HCT116 (cell line): Measurements from ENCODE around the gene MAP3K12. TPM values are rescaled to one million over a fixed set of nuclear protein-coding genes. Genes with fewer than 3 reads are reported as not detected.

ENCODE experiments used
- ATAC-seq: fragments of 200-7000 bp; cut with Tn5 transposase; 2 replicates; pipeline ENCODE4 v1.9.1; 2020; ENCODE audit warnings: mild to moderate bottlenecking, moderate library complexity
- BruUV-seq: library from RNA; stranded (reverse); fragments of 400-500 nt; replicated peaks from 2 replicates; lab custom pipeline; 2021; lab: Mats Ljungman, UMichigan
- CTCF ChIA-PET: fragments of 300-600 bp; sonication (Branson Sonifier 250); formaldehyde crosslinking; loops from one replicate; lab custom pipeline; 2021; ENCODE audit warnings: antibody characterized with exemption; lab: Charles Lee
- POLR2A ChIA-PET: fragments of 300-600, 350-600 bp; sonication (Branson Sonifier 250); formaldehyde crosslinking; loops from one replicate; lab custom pipeline; 2021; ENCODE audit warnings: antibody characterized with exemption; lab: Charles Lee
- RAD21 ChIA-PET, 2 experiments: fragments of 300-600 bp; sonication (Branson Sonifier 250); formaldehyde crosslinking; loops; one replicate each; lab custom pipeline; 2023; ENCODE audit warnings: low total read pairs in 2 of 2; ENCODE audit not compliant: uncharacterized antibody in 2 of 2, unreplicated experiment in 2 of 2, low non-redundant PET in 1 of 2; lab: Charles Lee
- DNase-seq: peaks from one replicate; pipeline ENCODE4 v3.0.0-alpha.2; 2010; ENCODE audit warnings: low read depth, low spot score
- H2AFZ ChIP-seq: fragments of 200-600 bp; shearing (Covaris generic), sonication (generic); 2 replicates; pipeline ENCODE4 v1.6.1; 2017; ENCODE audit warnings: low read depth, mixed run types, mixed read lengths, antibody characterized with exemption, low read length; ENCODE audit not compliant: poor library complexity, severe bottlenecking
- H3K27ac ChIP-seq: 2 replicates; pipeline ENCODE4 v1.5.1; 2012; ENCODE audit warnings: low read depth, low read length
- H3K27me3 ChIP-seq: fragments of 200-600 bp; sonication (generic); 2 replicates; pipeline ENCODE4 v1.6.1; 2016; ENCODE audit warnings: mixed run types, low read length, mixed read lengths; ENCODE audit not compliant: insufficient read depth
- H3K36me3 ChIP-seq, 2 experiments: fragments of 200-500 bp in 1 of 2; fragments of 200-600 bp in 1 of 2; sonication (Bioruptor generic) in 1 of 2; sonication (generic) in 1 of 2; 2 replicates each; pipeline versions ENCODE4 v1.5.1 to v1.6.1; 2014 to 2016; ENCODE audit warnings: low read length in 2 of 2, inconsistent platforms in 1 of 2, mixed read lengths in 1 of 2, mixed run types in 1 of 2; ENCODE audit not compliant: insufficient read depth in 2 of 2, control insufficient read depth in 1 of 2
- H3K4me1 ChIP-seq, 2 experiments: fragments of 200-600 bp in 1 of 2; sonication (generic) in 1 of 2; 2 replicates each; pipeline versions ENCODE4 v1.5.1 to v1.6.1; 2012 to 2017; ENCODE audit warnings: low read length in 2 of 2, inconsistent platforms in 1 of 2, mild to moderate bottlenecking in 1 of 2, mixed read lengths in 1 of 2, mixed run types in 1 of 2, moderate library complexity in 1 of 2; ENCODE audit not compliant: insufficient read depth in 2 of 2, control insufficient read depth in 1 of 2
- H3K4me2 ChIP-seq: fragments of 200-600 bp; sonication (generic); 2 replicates; pipeline ENCODE4 v1.6.1; 2017; ENCODE audit warnings: mixed run types, low read length, mixed read lengths
- H3K4me3 ChIP-seq, 2 experiments: fragments of 200-600 bp in 1 of 2; sonication (generic) in 1 of 2; replicated peaks in 1 of 2; 2 replicates each; pipeline ENCODE4 v1.5.1; 2011 to 2016; ENCODE audit warnings: low read length in 2 of 2, control low read depth in 1 of 2, low read depth in 1 of 2, mild to moderate bottlenecking in 1 of 2, mixed read lengths in 1 of 2, mixed run types in 1 of 2
- H3K79me2 ChIP-seq: fragments of 200-600 bp; sonication (generic); 2 replicates; pipeline ENCODE4 v1.6.1; 2017; ENCODE audit warnings: mild to moderate bottlenecking, mixed run types, low read length, moderate library complexity, mixed read lengths; ENCODE audit not compliant: insufficient read depth
- H3K9ac ChIP-seq: fragments of 200-600 bp; sonication (generic); 2 replicates; pipeline ENCODE4 v1.6.1; 2016; ENCODE audit warnings: low read length, mixed read lengths
- H3K9me2 ChIP-seq: fragments of 200-600 bp; sonication (generic), shearing (Covaris generic); 2 replicates; pipeline ENCODE4 v1.6.1; 2017; ENCODE audit warnings: mixed run types, mild to moderate bottlenecking, moderate library complexity; ENCODE audit not compliant: insufficient read depth
- H3K9me3 ChIP-seq, 2 experiments: fragments of 200-500 bp in 1 of 2; fragments of 200-600 bp in 1 of 2; sonication (Bioruptor generic) in 1 of 2; sonication (generic) in 1 of 2; 2 replicates each; pipeline ENCODE4 v1.6.1; 2014 to 2017; ENCODE audit warnings: low read length in 2 of 2, mixed read lengths in 2 of 2, inconsistent platforms in 1 of 2, low read depth in 1 of 2, mild to moderate bottlenecking in 1 of 2, mixed run types in 1 of 2, moderate library complexity in 1 of 2; ENCODE audit not compliant: control insufficient read depth in 1 of 2, insufficient read depth in 1 of 2
- H4K20me1 ChIP-seq: fragments of 200-600 bp; sonication (generic), shearing (Covaris generic); 2 replicates; pipeline ENCODE4 v1.6.1; 2017; ENCODE audit warnings: mixed run types, mild to moderate bottlenecking, moderate library complexity; ENCODE audit not compliant: insufficient read depth
- CBX3 ChIP-seq: IDR thresholded peaks from 2 replicates; pipeline ENCODE4 v1.6.1; 2012; ENCODE audit warnings: low read depth
- JUND ChIP-seq: IDR thresholded peaks from 2 replicates; pipeline ENCODE4 v1.6.1; 2012
- POLR2A ChIP-seq: IDR thresholded peaks from 2 replicates; pipeline ENCODE4 v1.7.0; 2011; ENCODE audit warnings: borderline replicate concordance; ENCODE audit not compliant: insufficient read depth, insufficient read length; ENCODE audit errors: extremely low read depth
- POLR2AphosphoS5 ChIP-seq: IDR thresholded peaks from 2 replicates; pipeline ENCODE4 v1.6.1; 2011; ENCODE audit warnings: mild to moderate bottlenecking, low read depth, low read length, moderate library complexity
- SIN3A ChIP-seq: IDR thresholded peaks from 2 replicates; pipeline ENCODE4 v1.6.1; 2012; ENCODE audit warnings: low read depth
- ZNF274 ChIP-seq: fragments of 200-500 bp; sonication (Bioruptor generic); IDR thresholded peaks from 2 replicates; pipeline ENCODE4 v1.6.1; 2014; ENCODE audit warnings: mild to moderate bottlenecking, low read depth, low read length, inconsistent platforms
- intact Hi-C: fragments of 100-400 bp; cut with micrococcal nuclease; formaldehyde crosslinking; loops from 2 replicates; pipeline ENCODE4 v1.10.0; 2022
- total RNA-seq: library from RNA; stranded (reverse); gene quantifications from one replicate; pipeline ENCODE4 v1.2.1, GENCODE V29; 2021; ENCODE audit not compliant: unreplicated experiment
- TF ChIP-seq, protein P1 (sequence below): IDR thresholded peaks from 2 replicates; pipeline ENCODE4 v1.6.1; 2012

MAP3K12 gene
- total RNA-seq, 1 experiment from 2014 or later = 16.3 TPM

DNA sequence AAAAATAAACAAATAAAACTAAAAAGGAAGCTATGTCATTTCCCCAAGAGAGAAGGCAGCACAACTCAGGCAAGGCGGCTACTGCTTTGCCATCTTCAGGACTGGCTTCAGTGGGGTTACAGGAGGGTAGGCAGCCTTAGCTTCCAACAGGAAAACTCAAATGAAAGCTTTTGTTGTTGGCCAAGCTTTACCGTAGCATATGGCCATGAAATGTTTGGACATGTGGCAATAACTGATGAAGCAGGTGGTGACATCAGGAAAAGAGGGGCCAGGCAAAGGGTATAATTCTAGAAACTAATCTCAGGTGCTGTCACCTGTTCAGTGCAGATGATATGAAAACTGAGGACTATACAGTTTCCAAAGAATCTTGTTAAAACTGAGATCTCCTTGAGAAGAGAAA lies 30.8 kb upstream of the MAP3K12 start:
- Histone ChIP-seq H3K9me2 (no peaks in the 10 kb centered on the region), H2AFZ (no peak overlapping the region), H4K20me1 (no peaks in the 10 kb centered on the region), H3K27me3 (no peaks in the 10 kb centered on the region), H3K4me2 (no peak overlapping the region), H3K36me3 (peaks cover 18 to 22% of the 10 kb centered on the region in 2 experiments), H3K79me2 (no peaks in the 10 kb centered on the region), H3K9me3 (no peaks in the 10 kb centered on the region), H3K4me1 (peaks cover 0 to 12% of the 10 kb centered on the region in 2 experiments; a peak in 2 of 4 replicates), H3K27ac (no peak overlapping the region), H3K9ac (no peak overlapping the region), H3K4me3 (no peak overlapping the region)
- ChIA-PET POLR2A (interaction anchor here (1.3 kb wide), 1 partner anchor 209 kb away, joined by 3 read pairs; the partner anchor contains the start of gene AAAS), RAD21 (no interaction called here), CTCF (no interaction called here)
- BruUV-seq = no TSS peak
- TF ChIP-seq, protein P1, sequence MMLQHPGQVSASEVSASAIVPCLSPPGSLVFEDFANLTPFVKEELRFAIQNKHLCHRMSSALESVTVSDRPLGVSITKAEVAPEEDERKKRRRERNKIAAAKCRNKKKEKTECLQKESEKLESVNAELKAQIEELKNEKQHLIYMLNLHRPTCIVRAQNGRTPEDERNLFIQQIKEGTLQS = no peak
- TF ChIP-seq JUND (no peak), CBX3 (no peak), POLR2AphosphoS5 (no peak), POLR2A (no peak), ZNF274 (no peak)
- DNase-seq = no peak
- ATAC-seq = no peak
- intact Hi-C loops = no loop called here

DNA sequence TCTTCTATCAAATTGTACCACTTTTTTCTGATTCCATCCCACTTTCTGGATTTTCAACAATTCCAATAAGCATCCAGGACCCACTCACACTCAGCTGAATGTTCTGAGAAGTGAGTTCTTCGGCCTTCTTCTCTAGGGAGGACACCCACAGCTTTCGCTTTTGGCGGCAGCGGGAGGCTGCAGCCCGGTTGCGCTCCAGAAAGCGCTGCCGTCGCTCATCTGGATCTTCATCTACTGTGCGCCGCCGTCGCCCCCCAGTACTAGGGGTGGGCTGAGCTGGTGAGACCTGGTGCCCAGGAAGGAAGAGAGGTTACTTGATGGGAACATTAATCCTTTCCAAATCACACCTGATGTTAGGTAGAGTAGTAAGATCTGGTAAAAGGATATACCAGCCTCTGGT lies 25.2 kb upstream of the MAP3K12 start:
- POLR2A ChIA-PET = no interaction called here
- BruUV-seq = no TSS peak
- H3K4me2 ChIP-seq = no peak overlapping the region
- H3K27me3 ChIP-seq = no peaks in the 10 kb centered on the region
- no peaks in the 10 kb centered on the region for H3K9me2 ChIP-seq
- H3K36me3 ChIP-seq = peaks cover 0 to 19% of the 10 kb centered on the region in 2 experiments
- H3K27ac ChIP-seq = no peak overlapping the region
- no peak overlapping the region for H3K4me3 ChIP-seq
- RAD21 ChIA-PET = no interaction called here
- no peak for ATAC-seq
- no peaks in the 10 kb centered on the region for H3K79me2 ChIP-seq
- H2AFZ ChIP-seq = no peak overlapping the region
- no peaks in the 10 kb centered on the region for H3K9me3 ChIP-seq
- no peak for DNase-seq
- no peaks in the 10 kb centered on the region for H4K20me1 ChIP-seq
- no peaks in the 10 kb centered on the region for H3K4me1 ChIP-seq
- H3K9ac ChIP-seq = no peak overlapping the region
- CTCF ChIA-PET = no interaction called here
- intact Hi-C loops = no loop called here
- TF ChIP-seq SIN3A (no peak), JUND (no peak)
